ENCODE results near the gene PIP5K1A.
A peak's percentile ranks its signal among the peaks of the same experiment; 100 is the strongest.

DNA sequence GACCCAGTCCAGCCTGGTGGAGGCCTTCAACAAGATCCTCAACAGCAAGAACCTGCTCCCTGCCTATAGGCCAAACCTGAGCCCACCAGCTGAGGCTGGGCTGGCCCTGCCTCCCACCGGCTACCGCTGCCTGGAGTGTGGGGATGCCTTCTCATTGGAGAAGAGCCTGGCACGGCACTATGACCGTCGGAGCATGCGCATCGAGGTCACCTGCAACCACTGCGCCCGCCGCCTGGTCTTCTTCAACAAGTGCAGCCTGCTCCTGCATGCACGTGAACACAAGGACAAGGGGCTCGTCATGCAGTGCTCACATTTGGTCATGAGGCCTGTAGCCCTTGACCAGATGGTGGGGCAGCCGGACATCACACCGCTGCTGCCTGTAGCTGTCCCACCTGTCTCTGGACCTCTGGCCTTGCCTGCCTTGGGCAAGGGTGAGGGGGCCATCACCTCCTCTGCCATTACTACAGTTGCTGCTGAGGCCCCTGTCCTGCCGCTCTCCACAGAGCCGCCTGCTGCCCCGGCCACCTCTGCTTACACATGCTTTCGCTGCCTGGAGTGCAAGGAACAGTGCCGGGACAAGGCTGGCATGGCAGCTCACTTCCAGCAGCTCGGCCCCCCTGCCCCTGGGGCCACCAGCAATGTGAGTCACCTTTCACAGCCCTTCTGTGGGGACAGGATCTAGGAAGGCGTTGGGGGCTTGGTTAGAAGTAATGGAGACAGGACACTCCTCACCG, 89.6 kb downstream of the PIP5K1A start:
- TF ChIP-seq SPI1 (IDR thresholded peaks at IDR 0.05; ENCODE audit: low read depth, low read length) (no peak), POLR2A (IDR thresholded peaks at IDR 0.05; ENCODE audit: low read depth, low read length) (peak; percentile 7; the same call in 1 of the 2 replicates), TAF1 (IDR thresholded peaks at IDR 0.05; ENCODE audit: low read depth, low read length) (no peak), POLR2AphosphoS5 (IDR thresholded peaks at IDR 0.05; ENCODE audit: low read depth, low read length) (0 out of 2 replicates have a peak, but pooled peaks have one; percentile 45), POU2F2 (IDR thresholded peaks at IDR 0.05; ENCODE audit: low read depth, low read length) (no peak), PAX5 (IDR thresholded peaks at IDR 0.05; ENCODE audit: insufficient read depth, low read length, severe bottlenecking) (no peak)

All from GM12891 (cell line).